ENCODE results near the gene RBP3. TPM values are rescaled to one million over a fixed set of nuclear protein-coding genes. Genes with fewer than 3 reads are reported as not detected.

The RBP3 gene
- total and polyA plus RNA-seq, 8 donors = not detected

DNA sequence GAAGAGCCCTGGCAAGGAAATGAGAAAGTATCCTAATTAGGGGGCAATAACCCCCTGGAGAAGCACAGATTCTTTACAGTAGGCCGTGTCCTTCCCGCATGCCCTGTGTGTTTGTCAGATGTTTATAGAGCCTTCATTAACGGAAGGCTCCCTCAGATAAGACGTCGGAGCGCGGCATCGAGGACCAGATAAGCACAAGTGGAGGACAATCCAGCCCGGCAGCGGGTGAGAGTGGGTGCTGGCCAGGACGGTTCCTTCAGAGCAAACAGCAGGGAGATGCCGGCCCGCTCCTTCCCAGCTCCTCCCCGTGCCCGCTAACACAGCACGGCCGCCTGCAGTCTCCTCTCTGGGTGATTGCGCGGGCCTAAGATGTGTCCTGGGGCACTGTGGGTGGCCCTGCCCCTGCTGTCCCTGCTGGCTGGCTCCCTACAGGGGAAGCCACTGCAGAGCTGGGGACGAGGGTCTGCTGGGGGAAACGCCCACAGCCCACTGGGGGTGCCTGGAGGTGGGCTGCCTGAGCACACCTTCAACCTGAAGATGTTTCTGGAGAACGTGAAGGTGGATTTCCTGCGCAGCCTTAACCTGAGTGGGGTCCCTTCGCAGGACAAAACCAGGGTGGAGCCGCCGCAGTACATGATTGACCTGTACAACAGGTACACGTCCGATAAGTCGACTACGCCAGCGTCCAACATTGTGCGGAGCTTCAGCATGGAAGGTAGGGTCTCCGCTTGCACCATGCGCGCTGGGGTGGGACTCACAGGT is 25.7 kb upstream of the RBP3 start, which contains the start of gene GDF2:
Gene GDF2, plus strand, starts transcription at position 155 of the 762 bp plus-strand sequence. Its CDS starts 215 bp downstream, at position 370.
- no peak for DNase-seq
- Histone ChIP-seq H3K27ac (no peak within 1 kb of the TSS), H3K4me3 (no peak within 1 kb of the TSS), H3K27me3 (peaks cover 0 to 37% (median 11%) of the 10 kb centered on the region in 3 donors), H3K9me3 (no peaks in the 10 kb centered on the region), H3K4me1 (no peaks in the 10 kb centered on the region), H3K36me3 (no peaks in the 10 kb centered on the region)
- intact Hi-C loops (cut with DNase I; ENCODE audit: low total_unique reads) = no loop called here
- WGBS, 5 donors = 63 to 75% (median 72%) methylated on average over 25 to 35 of the region's 35 CpGs
- TF ChIP-seq EP300 (IDR thresholded peaks at IDR 0.05) = no peak
- TF ChIP-seq POLR2AphosphoS5 (IDR thresholded peaks at IDR 0.05) = no peak
- TF ChIP-seq POLR2A (IDR thresholded peaks at IDR 0.05) = no peak
- TF ChIP-seq, protein P1, sequence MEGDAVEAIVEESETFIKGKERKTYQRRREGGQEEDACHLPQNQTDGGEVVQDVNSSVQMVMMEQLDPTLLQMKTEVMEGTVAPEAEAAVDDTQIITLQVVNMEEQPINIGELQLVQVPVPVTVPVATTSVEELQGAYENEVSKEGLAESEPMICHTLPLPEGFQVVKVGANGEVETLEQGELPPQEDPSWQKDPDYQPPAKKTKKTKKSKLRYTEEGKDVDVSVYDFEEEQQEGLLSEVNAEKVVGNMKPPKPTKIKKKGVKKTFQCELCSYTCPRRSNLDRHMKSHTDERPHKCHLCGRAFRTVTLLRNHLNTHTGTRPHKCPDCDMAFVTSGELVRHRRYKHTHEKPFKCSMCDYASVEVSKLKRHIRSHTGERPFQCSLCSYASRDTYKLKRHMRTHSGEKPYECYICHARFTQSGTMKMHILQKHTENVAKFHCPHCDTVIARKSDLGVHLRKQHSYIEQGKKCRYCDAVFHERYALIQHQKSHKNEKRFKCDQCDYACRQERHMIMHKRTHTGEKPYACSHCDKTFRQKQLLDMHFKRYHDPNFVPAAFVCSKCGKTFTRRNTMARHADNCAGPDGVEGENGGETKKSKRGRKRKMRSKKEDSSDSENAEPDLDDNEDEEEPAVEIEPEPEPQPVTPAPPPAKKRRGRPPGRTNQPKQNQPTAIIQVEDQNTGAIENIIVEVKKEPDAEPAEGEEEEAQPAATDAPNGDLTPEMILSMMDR (IDR thresholded peaks at IDR 0.05) = no peak

DNA sequence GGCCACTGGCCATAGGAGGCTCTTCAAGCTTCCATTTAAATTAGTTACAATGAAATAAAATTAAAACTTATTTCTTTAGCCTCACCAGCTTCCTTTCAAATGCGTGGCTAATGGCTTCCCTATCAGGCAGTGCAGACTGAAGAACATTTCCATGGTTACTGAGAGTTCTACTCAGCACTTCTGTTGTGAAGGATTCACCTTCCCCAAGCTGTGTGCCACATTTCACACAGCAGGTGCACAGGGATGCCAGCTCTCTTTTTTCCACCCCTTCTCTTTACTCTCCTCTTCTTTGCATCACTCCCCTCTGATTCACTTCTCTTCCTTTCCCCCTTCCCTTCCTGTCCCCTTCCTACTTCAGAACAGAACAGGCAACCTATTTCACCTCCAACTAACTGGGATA is 25.1 kb upstream of the RBP3 start:
- Histone ChIP-seq H3K36me3 (no peaks in the 10 kb centered on the region), H3K9me3 (no peaks in the 10 kb centered on the region), H3K27me3 (peaks cover 0 to 37% (median 11%) of the 10 kb centered on the region in 3 donors), H3K27ac (no peak overlapping the region), H3K4me3 (no peak overlapping the region), H3K4me1 (no peaks in the 10 kb centered on the region)
- DNase-seq = no peak
- no peak for TF ChIP-seq POLR2A (IDR thresholded peaks at IDR 0.05)
- no peak for TF ChIP-seq POLR2AphosphoS5 (IDR thresholded peaks at IDR 0.05)
- TF ChIP-seq, protein P1 (IDR thresholded peaks at IDR 0.05) = no peak
- TF ChIP-seq EP300 (IDR thresholded peaks at IDR 0.05) = no peak
- intact Hi-C loops (cut with DNase I; ENCODE audit: low total_unique reads) = no loop called here
- WGBS, 5 donors = 51 to 78% (median 69%) methylated on average over 1 of the region's 1 CpG

DNA sequence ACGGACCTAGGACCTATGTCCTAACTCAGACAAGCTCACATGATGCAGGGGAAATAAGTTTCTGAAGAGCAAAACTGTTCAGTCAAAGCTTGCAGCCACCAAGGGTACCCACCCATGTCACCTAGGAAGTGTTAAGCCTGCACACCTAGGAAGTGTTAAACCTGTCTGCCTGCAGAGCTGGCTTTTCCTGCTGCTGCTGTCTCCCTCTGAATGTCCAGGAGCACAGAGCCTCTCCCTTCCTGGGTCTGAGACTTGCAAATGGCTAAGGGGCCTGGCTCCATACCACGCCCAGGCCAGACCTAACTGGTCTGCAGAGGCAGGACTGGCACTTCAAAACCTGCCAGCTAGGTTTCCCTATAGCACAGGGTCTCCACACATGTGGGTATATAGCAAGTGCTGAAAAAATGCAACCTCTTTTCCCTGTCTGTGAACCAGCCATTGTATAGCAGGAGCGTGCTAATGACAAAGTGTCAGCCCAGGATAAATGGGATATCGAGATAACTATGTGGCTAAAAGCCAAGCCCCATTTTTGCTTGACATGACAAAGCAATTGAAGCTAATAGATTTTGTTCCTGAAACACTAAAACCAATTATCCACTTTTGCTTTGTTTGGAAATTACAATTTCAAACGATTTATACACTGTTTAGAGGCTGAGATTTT is 24.4 kb upstream of the RBP3 start:
- DNase-seq = peak in 1 of 2 donors; percentile 57
- TF ChIP-seq POLR2A (IDR thresholded peaks at IDR 0.05) (no peak), POLR2AphosphoS5 (IDR thresholded peaks at IDR 0.05) (no peak), EP300 (IDR thresholded peaks at IDR 0.05) (no peak)
- TF ChIP-seq, protein P1 (IDR thresholded peaks at IDR 0.05) = no peak
- Histone ChIP-seq H3K4me1 (no peaks in the 10 kb centered on the region), H3K27ac (no peak overlapping the region), H3K36me3 (no peaks in the 10 kb centered on the region), H3K4me3 (no peak overlapping the region), H3K27me3 (peaks cover 0 to 37% (median 11%) of the 10 kb centered on the region in 3 donors), H3K9me3 (no peaks in the 10 kb centered on the region)
- 24 to 50% (median 42%) methylated on average over 5 of the region's 5 CpGs for WGBS, 5 donors
- intact Hi-C loops (cut with DNase I; ENCODE audit: low total_unique reads) = no loop called here

DNA sequence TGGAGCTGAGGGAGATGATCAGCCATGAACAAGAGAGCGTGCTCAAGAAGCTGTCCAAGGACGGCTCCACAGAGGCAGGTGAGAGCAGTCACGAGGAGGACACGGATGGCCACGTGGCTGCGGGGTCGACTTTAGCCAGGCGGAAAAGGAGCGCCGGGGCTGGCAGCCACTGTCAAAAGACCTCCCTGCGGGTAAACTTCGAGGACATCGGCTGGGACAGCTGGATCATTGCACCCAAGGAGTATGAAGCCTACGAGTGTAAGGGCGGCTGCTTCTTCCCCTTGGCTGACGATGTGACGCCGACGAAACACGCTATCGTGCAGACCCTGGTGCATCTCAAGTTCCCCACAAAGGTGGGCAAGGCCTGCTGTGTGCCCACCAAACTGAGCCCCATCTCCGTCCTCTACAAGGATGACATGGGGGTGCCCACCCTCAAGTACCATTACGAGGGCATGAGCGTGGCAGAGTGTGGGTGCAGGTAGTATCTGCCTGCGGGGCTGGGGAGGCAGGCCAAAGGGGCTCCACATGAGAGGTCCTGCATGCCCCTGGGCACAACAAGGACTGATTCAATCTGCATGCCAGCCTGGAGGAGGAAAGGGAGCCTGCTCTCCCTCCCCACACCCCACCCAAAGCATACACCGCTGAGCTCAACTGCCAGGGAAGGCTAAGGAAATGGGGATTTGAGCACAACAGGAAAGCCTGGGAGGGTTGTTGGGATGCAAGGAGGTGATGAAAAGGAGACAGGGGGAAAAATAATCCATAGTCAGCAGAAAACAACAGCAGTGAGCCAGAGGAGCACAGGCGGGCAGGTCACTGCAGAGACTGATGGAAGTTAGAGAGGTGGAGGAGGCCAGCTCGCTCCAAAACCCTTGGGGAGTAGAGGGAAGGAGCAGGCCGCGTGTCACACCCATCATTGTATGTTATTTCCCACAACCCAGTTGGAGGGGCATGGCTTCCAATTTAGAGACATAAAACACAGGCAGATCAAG is 22.6 kb upstream of the RBP3 start:
- peak in 1 of 2 donors; percentile 20 for DNase-seq
- 92 to 95% (median 93%) methylated on average over 28 to 30 of the region's 30 CpGs for whole genome bisulfite sequencing, 5 donors
- no peak overlapping the region for H3K27ac ChIP-seq
- H3K9me3 ChIP-seq = no peaks in the 10 kb centered on the region
- TF ChIP-seq, protein P1 (IDR thresholded peaks at IDR 0.05) = no peak
- no peak for TF ChIP-seq POLR2A (IDR thresholded peaks at IDR 0.05)
- no peak for TF ChIP-seq POLR2AphosphoS5 (IDR thresholded peaks at IDR 0.05)
- TF ChIP-seq EP300 (IDR thresholded peaks at IDR 0.05) = no peak
- no peaks in the 10 kb centered on the region for H3K36me3 ChIP-seq
- H3K4me3 ChIP-seq = no peak overlapping the region
- intact Hi-C loops (cut with DNase I; ENCODE audit: low total_unique reads) = no loop called here
- H3K27me3 ChIP-seq = peaks cover 0 to 30% (median 11%) of the 10 kb centered on the region in 3 donors
- H3K4me1 ChIP-seq = no peaks in the 10 kb centered on the region

Measured in stomach (tissue), 9 donors.